Peyer's patch (tissue), 4 donors: Measurements from ENCODE around the gene CECR2. TPM values are rescaled to one million over a fixed set of nuclear protein-coding genes. Genes with fewer than 3 reads are reported as not detected.
A peak's percentile ranks its signal among the peaks of the same experiment; 100 is the strongest.

Source experiments
- DNase-seq, 3 donors: peaks; one replicate each; pipeline ENCODE4 v3.0.0-alpha.2; 2017 to 2019
- H3K27ac ChIP-seq, 4 donors: fragments of 200-600 bp; sonication (generic); one replicate each; pipeline ENCODE4 v1.5.1; 2016 to 2019
- H3K27me3 ChIP-seq, 2 donors: fragments of 200-600 bp; sonication (generic); one replicate each; pipeline ENCODE4 v1.5.1; 2019
- H3K36me3 ChIP-seq, 3 donors: fragments of 200-600 bp; sonication (generic); one replicate each; pipeline ENCODE4 v1.5.1; 2016 to 2019
- H3K4me1 ChIP-seq, 4 donors: fragments of 200-600 bp; sonication (generic); one replicate each; pipeline ENCODE4 v1.5.1; 2016 to 2019
- H3K4me3 ChIP-seq, 4 donors: fragments of 200-600 bp; sonication (generic); 1 replicate in 3 of 4; 2 replicates in 1 of 4; pipeline ENCODE4 v1.5.1; 2016 to 2019; ENCODE audit warnings: mild to moderate bottlenecking in 1 of 4
- H3K9me3 ChIP-seq, 4 donors: fragments of 200-600 bp; sonication (generic); one replicate each; pipeline ENCODE4 v1.5.1; 2016 to 2019; ENCODE audit warnings: mild to moderate bottlenecking in 1 of 4
- CTCF ChIP-seq, 6 experiments: fragments of 450-650 bp in 4 of 6; fragments of 200-600 bp in 2 of 6; sonication (generic) in 1 of 6; IDR thresholded peaks; one replicate each; pipeline ENCODE4 v1.5.1; 2017 to 2019; ENCODE audit warnings: antibody characterized with exemption in 6 of 6, mild to moderate bottlenecking in 3 of 6, moderate library complexity in 1 of 6
- POLR2A ChIP-seq, 2 donors: fragments of 450-650 bp; IDR thresholded peaks; one replicate each; pipeline ENCODE4 v1.5.1; 2017; ENCODE audit warnings: antibody characterized with exemption in 2 of 2, mild to moderate bottlenecking in 2 of 2, moderate library complexity in 2 of 2
- total RNA-seq, 4 donors: library from RNA; depleted of rRNA; stranded (reverse); fragments of >200 nt; gene quantifications; one replicate each; pipeline ENCODE4 v1.1.0, GENCODE V29; 2016

The CECR2 gene
- total RNA-seq, 4 donors from 2014 or later: 0.18 to 5.0 (median 0.69) TPM

GRCh38 chr22:17368144-17368543 lies 1.1 kb upstream of the CECR2 start:
- Histone ChIP-seq H3K9me3 (no peaks in the 10 kb centered on the region), H3K27me3 (peaks cover 0 to 18% of the 10 kb centered on the region in 2 donors), H3K4me3 (peak overlapping the region in 2 of 4 donors; percentile 57 to 59), H3K4me1 (peaks cover 0 to 22% (median 18%) of the 10 kb centered on the region in 4 donors), H3K27ac (no peak overlapping the region), H3K36me3 (no peaks in the 10 kb centered on the region)
- no peak for TF ChIP-seq CTCF (IDR thresholded peaks at IDR 0.05)
- no peak for TF ChIP-seq POLR2A (IDR thresholded peaks at IDR 0.05)
- DNase-seq: no peak

- Histone ChIP-seq H3K9me3 (no peaks in the 10 kb centered on the region), H3K4me1 (peaks cover 0 to 22% (median 18%) of the 10 kb centered on the region in 4 donors), H3K27ac (peak overlapping the region in 2 of 4 donors; percentile 2 to 22), H3K27me3 (peaks cover 0 to 18% of the 10 kb centered on the region in 2 donors), H3K4me3 (peak overlapping the region; percentile 26 to 59 (median 57)), H3K36me3 (no peaks in the 10 kb centered on the region)
- DNase-seq: peak in 2 of 3 donors; percentile 47 to 49
- no peak for TF ChIP-seq CTCF (IDR thresholded peaks at IDR 0.05)
Observed at GRCh38 chr22:17368554-17369438, 464 bp upstream of the CECR2 start.

GRCh38 chr22:17370026-17370765 lies 936 bp downstream of the CECR2 start:
- no peak for DNase-seq
- TF ChIP-seq CTCF (IDR thresholded peaks at IDR 0.05) (no peak), POLR2A (IDR thresholded peaks at IDR 0.05) (no peak)
- Histone ChIP-seq H3K27ac (peak overlapping the region in 3 of 4 donors; percentile 15 to 39 (median 20)), H3K4me3 (peak overlapping the region; percentile 34 to 59 (median 57)), H3K36me3 (no peaks in the 10 kb centered on the region), H3K4me1 (peaks cover 0 to 22% (median 18%) of the 10 kb centered on the region in 4 donors), H3K27me3 (peaks cover 0 to 18% of the 10 kb centered on the region in 2 donors), H3K9me3 (no peaks in the 10 kb centered on the region)

- no peak for TF ChIP-seq POLR2A (IDR thresholded peaks at IDR 0.05)
- no peak for TF ChIP-seq CTCF (IDR thresholded peaks at IDR 0.05)
- Histone ChIP-seq H3K27me3 (peaks cover 0 to 18% of the 10 kb centered on the region in 2 donors), H3K4me1 (peaks cover 0 to 22% (median 18%) of the 10 kb centered on the region in 4 donors), H3K4me3 (peak overlapping the region; percentile 34 to 59 (median 57)), H3K9me3 (no peaks in the 10 kb centered on the region), H3K36me3 (no peaks in the 10 kb centered on the region), H3K27ac (no peak overlapping the region)
- DNase-seq: no peak
Observed at GRCh38 chr22:17370766-17371432, 1.6 kb downstream of the CECR2 start.

GRCh38 chr22:17371448-17371847 lies 2.2 kb downstream of the CECR2 start:
- Histone ChIP-seq H3K4me3 (no peak overlapping the region), H3K4me1 (peaks cover 0 to 22% (median 18%) of the 10 kb centered on the region in 4 donors), H3K9me3 (no peaks in the 10 kb centered on the region), H3K27me3 (peaks cover 0 to 18% of the 10 kb centered on the region in 2 donors), H3K36me3 (no peaks in the 10 kb centered on the region), H3K27ac (no peak overlapping the region)
- DNase-seq: no peak
- no peak for TF ChIP-seq CTCF (IDR thresholded peaks at IDR 0.05)
- no peak for TF ChIP-seq POLR2A (IDR thresholded peaks at IDR 0.05)
